ENCODE measurements around the gene PPP1R26. TPM values are rescaled to one million over a fixed set of nuclear protein-coding genes. Genes with fewer than 3 reads are reported as not detected.

The PPP1R26 gene
- total RNA-seq, 4 donors from 2014 or later = 5.1 to 16.0 (median 11.1) TPM

DNA sequence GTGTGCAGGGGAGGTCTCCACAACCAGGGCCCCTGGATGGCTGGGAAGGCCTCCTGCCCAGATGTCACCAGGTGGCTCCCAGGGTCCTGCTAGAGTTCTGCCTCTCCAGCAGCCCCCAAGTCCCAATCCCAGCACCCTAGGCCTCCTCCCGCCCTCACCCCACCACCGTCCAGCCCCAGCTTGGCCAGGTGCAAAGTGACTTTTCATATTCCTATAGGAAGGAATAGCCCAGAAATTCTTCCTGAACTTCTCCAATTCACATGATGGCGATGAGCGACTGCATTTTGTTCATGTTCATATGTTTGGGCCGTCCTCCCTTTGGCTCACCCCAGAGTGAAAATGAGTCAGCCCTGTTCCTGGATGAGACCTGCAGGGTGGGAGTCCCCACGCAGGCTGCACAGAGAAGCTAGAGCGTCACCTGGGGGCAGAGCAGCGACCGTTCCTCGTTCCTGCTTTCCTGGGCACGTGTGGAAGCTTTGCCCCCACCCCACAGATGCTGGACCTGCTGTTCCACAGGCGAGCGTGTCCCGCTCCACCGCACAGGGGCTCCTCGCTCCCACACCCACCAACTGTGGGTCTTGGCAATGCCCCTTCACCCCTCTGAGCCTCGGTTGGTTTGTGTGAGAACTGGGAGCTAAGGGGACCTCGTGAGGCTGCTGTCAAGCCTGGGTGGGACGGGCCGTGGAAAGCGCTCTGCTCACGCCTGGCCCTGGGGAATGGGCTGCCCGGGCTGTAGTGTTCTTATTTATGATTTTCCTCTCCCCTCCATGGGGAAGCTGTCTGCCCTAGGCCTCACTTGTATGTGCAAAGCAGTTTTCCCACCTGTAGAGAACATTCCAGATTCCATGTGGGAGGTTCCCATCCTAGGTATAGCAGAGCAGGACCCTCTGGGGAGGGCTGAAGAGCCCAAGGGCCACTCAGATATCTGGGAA is 27.8 kb downstream of the PPP1R26 start:
- no peak for TF ChIP-seq CTCF (IDR thresholded peaks at IDR 0.05; ENCODE audit: low read depth)

DNA sequence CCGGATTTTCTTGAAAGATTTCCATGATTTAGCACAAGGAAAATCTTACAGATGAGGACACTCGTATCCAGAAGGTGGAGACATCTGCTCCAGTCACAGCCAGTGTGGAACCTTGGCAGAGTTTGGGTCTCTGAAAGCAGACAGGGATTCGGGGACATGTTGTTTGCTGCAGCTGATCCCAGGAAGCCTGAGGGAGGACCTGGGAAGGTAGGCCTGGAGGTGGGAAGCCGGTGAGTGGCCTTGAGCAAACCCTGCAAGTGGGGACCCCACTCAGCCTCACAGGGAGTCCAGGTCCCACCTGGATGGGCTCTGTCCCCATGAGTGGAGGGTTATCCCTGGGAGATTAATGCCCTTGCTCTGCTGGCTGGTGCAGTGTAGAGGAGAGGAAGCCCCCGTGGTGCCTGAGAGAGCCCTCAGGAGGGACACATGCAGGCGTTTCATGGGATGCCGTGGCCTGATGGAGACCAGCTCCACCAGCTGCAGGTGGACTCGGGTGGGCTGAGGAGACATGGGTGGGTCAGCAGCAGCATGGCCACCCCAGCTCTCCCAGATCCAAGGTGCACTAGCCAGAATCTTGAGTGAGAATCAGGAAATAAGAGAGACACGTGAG is 28.7 kb downstream of the PPP1R26 start:
- no peak for TF ChIP-seq CTCF (IDR thresholded peaks at IDR 0.05; ENCODE audit: low read depth)

GRCh38 chr9:135509458-135509857 is 29.9 kb downstream of the PPP1R26 start:
- no peak for TF ChIP-seq CTCF (IDR thresholded peaks at IDR 0.05; ENCODE audit: low read depth)

DNA sequence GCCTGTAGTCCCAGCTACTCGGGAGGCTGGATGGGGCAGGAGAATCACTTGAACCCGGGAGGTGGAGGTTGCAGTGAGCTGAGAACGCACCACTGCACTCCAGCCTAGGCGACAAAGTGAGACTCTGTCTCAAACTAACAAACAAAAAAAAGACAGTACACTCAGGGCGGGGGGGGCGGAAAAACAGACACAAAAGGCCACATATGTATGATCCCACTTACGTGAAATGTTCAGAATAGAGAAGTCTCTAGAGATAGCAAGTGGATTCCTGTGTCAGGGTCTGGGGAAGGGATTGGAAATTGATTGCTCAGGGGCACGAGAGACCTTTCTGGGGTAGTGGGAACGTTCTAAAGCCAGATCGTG is 32.6 kb downstream of the PPP1R26 start:
- no peak for TF ChIP-seq CTCF (IDR thresholded peaks at IDR 0.05; ENCODE audit: low read depth)

- TF ChIP-seq CTCF (IDR thresholded peaks at IDR 0.05; ENCODE audit: low read depth) = no peak
Observed at GRCh38 chr9:135512904-135513303, 33.3 kb downstream of the PPP1R26 start.

DNA sequence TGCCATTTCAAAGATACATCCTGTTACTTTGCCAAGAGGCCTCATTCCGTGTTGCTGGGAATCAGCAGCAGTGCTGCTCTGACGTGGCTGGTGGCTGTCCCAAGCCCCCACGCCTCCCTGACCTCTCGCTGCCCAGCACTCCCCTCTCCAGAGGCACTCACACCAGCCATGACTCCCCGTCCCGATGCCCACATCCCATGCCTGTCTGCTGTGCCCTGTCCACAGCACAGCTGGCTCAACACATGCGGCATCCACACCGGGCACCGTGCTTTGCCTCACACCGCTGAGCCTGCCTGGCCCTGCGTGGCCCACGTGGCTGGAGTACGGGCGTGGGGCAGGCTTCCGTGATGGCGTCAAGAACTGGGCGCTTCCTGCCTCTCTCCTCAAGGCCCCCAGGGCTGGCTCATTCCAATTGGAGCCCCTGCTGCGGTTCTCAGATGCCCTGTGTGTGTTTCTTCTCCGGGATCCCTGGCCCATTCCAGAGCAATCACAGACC is 33.8 kb downstream of the PPP1R26 start:
- TF ChIP-seq CTCF (IDR thresholded peaks at IDR 0.05; ENCODE audit: low read depth) = no peak

DNA sequence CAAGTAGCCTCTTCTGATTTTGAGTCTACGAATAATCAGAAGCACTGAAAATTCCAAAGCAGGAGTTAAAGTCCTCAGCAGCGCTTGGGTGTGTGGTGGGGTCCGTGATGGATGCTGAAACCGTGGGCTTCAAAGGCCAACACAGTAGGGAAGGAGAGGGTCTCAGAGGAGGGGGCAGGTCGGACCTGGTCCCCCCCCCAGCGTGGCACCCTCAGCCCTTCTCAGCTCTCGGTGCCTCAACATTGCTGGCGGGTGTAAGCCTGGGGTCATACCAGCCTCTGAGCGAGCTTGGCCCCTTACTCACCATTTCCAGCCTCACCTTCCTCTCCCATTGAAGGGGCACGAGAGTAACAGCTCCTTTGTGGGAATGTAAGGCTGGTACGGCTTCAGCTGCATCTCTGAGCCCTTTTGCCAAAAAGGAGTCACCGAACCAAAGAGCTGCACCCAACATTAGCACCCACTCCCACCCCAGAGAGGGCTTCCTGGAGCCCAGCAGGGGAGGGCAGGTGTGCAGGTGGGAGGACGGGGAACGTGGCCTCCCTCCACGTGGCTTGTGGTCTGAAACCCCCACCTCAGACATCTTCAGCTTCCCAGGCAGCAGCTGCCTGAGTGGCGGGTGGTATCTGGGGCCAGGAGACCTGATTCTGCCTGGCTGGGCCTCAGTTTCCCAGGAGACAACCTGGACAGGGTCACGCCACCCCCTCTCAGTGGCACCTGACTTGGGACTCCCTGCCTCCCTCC is 34.9 kb downstream of the PPP1R26 start:
- TF ChIP-seq CTCF (IDR thresholded peaks at IDR 0.05; ENCODE audit: low read depth) = no peak

Data from subcutaneous adipose tissue (tissue), 4 donors.